Tibial nerve (tissue), 4 donors: ENCODE results near the gene TOR1A. TPM values are rescaled to one million over a fixed set of nuclear protein-coding genes. Genes with fewer than 3 reads are reported as not detected.

Experiments
- DNase-seq, 2 donors: peaks; one replicate each; pipeline ENCODE4 v3.0.0-alpha.2; 2019; ENCODE audit warnings: low spot score in 2 of 2
- H3K27ac ChIP-seq, 4 donors: fragments of 200-600 bp; sonication (generic) in 3 of 4; one replicate each; pipeline ENCODE4 v1.5.1; 2017 to 2019; ENCODE audit warnings: mild to moderate bottlenecking in 1 of 4
- H3K27me3 ChIP-seq, 2 donors: fragments of 200-600 bp; sonication (generic) in 1 of 2; one replicate each; pipeline versions ENCODE4 v1.5.1 to v1.6.0; 2017 to 2019
- H3K36me3 ChIP-seq, 3 donors: fragments of 200-600 bp; sonication (generic); one replicate each; pipeline ENCODE4 v1.5.1; 2018 to 2019
- H3K4me1 ChIP-seq, 4 donors: fragments of 200-600 bp; sonication (generic) in 3 of 4; one replicate each; pipeline ENCODE4 v1.5.1; 2017 to 2019
- H3K4me3 ChIP-seq, 4 donors: fragments of 200-600 bp; sonication (generic) in 3 of 4; one replicate each; pipeline ENCODE4 v1.5.1; 2017 to 2019; ENCODE audit warnings: mild to moderate bottlenecking in 1 of 4, moderate library complexity in 1 of 4
- H3K9me3 ChIP-seq, 4 donors: fragments of 200-600 bp; sonication (generic) in 3 of 4; one replicate each; pipeline ENCODE4 v1.5.1; 2017 to 2019
- EP300 ChIP-seq, 2 donors: sonication (generic); formaldehyde crosslinking; IDR thresholded peaks; one replicate each; pipeline ENCODE4 v1.6.1; 2017; ENCODE audit warnings: antibody characterized with exemption in 2 of 2, mild to moderate bottlenecking in 1 of 2
- POLR2A ChIP-seq, 2 donors: fragments of 450-650 bp; IDR thresholded peaks; one replicate each; pipeline ENCODE4 v1.6.1; 2017; ENCODE audit warnings: antibody characterized with exemption in 2 of 2, mild to moderate bottlenecking in 2 of 2, moderate library complexity in 2 of 2
- WGBS, 2 donors: methylation state at CpG; one replicate each; pipeline ENCODE4 v1.1.5; 2018; 5-methylcytosine and 5-hydroxymethylcytosine counted together
- total RNA-seq, 4 donors: library from RNA; depleted of rRNA; stranded (reverse); fragments of >200 nt; gene quantifications; one replicate each; pipeline ENCODE4 v1.1.0, GENCODE V29; 2016
- TF ChIP-seq, protein P1 (sequence below), 5 experiments: fragments of 200-600 bp in 3 of 5; fragments of 450-650 bp in 2 of 5; sonication (generic) in 3 of 5; IDR thresholded peaks; one replicate each; pipeline ENCODE4 v1.5.1; 2016 to 2019; ENCODE audit warnings: antibody characterized with exemption in 5 of 5, mild to moderate bottlenecking in 3 of 5, moderate library complexity in 2 of 5

The TOR1A gene
- total RNA-seq, 4 donors from 2014 or later, result 26.0 to 55.2 (median 40.4) TPM

DNA sequence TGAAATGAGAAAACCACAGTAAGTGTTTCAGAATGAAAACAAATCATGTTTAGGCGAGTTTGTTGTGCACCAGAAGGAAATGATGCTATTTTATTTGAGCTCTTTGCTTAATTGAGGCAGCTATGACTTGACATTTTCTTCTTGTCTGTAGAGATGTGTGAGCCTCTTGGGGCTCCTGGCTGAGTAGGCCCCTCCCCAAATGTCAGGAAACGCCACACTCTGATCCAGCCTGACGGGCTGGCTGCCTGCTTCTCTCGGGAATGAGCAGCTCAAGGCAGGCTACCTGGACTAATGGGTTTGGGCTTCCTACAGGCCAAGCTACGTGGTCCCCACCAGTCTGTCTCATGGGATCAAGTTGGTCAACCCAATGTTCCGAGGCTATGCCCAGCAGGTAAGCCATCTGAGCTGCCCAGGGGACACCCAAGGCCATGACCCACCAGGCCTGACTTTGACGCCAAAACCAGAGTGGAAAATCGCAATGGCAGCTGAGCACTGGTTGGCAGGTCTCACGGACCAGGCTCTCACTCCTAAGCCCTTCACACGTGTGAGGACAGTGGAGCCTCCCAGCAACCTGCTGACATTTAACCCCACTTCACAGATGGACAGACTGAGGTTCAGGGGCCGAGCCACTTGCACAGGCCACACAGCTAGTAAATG, 41.2 kb upstream of the TOR1A start:
- H3K9me3 ChIP-seq, result no peaks in the 10 kb centered on the region
- no peaks in the 10 kb centered on the region for H3K4me1 ChIP-seq
- TF ChIP-seq, protein P1, sequence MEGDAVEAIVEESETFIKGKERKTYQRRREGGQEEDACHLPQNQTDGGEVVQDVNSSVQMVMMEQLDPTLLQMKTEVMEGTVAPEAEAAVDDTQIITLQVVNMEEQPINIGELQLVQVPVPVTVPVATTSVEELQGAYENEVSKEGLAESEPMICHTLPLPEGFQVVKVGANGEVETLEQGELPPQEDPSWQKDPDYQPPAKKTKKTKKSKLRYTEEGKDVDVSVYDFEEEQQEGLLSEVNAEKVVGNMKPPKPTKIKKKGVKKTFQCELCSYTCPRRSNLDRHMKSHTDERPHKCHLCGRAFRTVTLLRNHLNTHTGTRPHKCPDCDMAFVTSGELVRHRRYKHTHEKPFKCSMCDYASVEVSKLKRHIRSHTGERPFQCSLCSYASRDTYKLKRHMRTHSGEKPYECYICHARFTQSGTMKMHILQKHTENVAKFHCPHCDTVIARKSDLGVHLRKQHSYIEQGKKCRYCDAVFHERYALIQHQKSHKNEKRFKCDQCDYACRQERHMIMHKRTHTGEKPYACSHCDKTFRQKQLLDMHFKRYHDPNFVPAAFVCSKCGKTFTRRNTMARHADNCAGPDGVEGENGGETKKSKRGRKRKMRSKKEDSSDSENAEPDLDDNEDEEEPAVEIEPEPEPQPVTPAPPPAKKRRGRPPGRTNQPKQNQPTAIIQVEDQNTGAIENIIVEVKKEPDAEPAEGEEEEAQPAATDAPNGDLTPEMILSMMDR (IDR thresholded peaks at IDR 0.05), result no peak
- TF ChIP-seq POLR2A (IDR thresholded peaks at IDR 0.05) (no peak), EP300 (IDR thresholded peaks at IDR 0.05) (no peak)
- peaks cover 3 to 94% (median 20%) of the 10 kb centered on the region in 3 donors for H3K36me3 ChIP-seq
- no peaks in the 10 kb centered on the region for H3K27me3 ChIP-seq
- WGBS, 2 donors, result 56 to 60% methylated on average over 9 to 11 of the region's 11 CpGs
- no peak overlapping the region for H3K27ac ChIP-seq
- DNase-seq, result no peak
- no peak overlapping the region for H3K4me3 ChIP-seq

DNA sequence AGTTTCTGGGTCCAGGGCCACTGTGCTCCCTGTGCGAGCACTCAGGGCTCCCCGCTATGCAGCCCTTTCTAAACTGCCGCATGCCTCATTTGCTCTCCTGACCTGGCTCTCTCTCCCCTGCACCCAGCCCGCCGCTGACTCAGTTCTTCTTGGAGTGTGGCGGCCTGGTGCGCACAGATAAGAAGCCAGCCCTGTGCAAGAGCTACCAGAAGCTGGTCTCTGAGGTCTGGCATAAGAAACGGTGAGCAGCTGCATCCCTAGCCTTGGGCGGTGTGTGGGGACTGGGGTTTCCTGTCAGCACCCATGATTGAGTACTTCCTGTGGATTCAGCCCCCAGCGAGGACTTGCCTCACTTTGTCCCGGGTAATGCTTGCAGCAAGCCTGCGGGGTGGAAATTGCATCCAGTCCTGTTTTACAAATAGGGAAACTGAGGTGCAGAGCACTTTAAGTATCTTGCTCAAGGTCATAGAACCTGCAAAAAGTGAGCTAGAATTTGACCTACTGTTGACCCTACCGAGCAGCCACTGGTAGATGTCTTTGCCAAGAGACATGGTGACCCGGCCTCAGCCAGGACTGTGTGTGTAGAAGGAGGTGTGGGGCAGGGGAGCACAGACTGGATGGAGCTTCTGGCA, 39.2 kb upstream of the TOR1A start:
- H3K4me3 ChIP-seq, result no peak overlapping the region
- no peak for DNase-seq
- H3K27me3 ChIP-seq, result no peaks in the 10 kb centered on the region
- H3K4me1 ChIP-seq, result no peaks in the 10 kb centered on the region
- no peak overlapping the region for H3K27ac ChIP-seq
- peaks cover 3 to 87% (median 25%) of the 10 kb centered on the region in 3 donors for H3K36me3 ChIP-seq
- no peaks in the 10 kb centered on the region for H3K9me3 ChIP-seq
- TF ChIP-seq EP300 (IDR thresholded peaks at IDR 0.05), result no peak
- TF ChIP-seq, protein P1 (IDR thresholded peaks at IDR 0.05), result no peak
- TF ChIP-seq POLR2A (IDR thresholded peaks at IDR 0.05), result no peak
- 59 to 81% methylated on average over 12 to 14 of the region's 14 CpGs for WGBS, 2 donors

DNA sequence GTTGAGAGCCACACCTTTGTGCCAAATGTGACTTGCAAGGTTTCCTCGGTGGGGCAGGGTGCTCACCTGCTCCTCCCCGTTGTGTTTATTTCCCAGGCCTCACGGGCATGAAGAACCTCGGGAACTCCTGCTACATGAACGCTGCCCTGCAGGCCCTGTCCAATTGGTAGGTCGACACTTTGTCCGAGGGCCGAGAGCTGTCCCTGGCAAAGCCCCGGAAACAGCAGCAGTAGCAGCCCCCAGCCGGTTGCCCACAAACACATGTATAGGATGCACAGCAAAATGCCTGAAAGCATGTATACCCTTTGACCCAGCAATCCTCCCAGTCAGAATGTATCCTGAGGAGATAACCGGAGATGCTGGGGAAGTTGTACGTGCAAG, 37.5 kb upstream of the TOR1A start:
- DNase-seq, result no peak
- no peak for TF ChIP-seq POLR2A (IDR thresholded peaks at IDR 0.05)
- TF ChIP-seq EP300 (IDR thresholded peaks at IDR 0.05), result no peak
- TF ChIP-seq, protein P1 (IDR thresholded peaks at IDR 0.05), result no peak
- Histone ChIP-seq H3K4me3 (no peak overlapping the region), H3K27ac (no peak overlapping the region), H3K4me1 (no peaks in the 10 kb centered on the region), H3K27me3 (no peaks in the 10 kb centered on the region), H3K36me3 (peaks cover 3 to 87% (median 27%) of the 10 kb centered on the region in 3 donors), H3K9me3 (no peaks in the 10 kb centered on the region)
- 84 to 88% methylated on average over 10 to 11 of the region's 12 CpGs for WGBS, 2 donors

DNA sequence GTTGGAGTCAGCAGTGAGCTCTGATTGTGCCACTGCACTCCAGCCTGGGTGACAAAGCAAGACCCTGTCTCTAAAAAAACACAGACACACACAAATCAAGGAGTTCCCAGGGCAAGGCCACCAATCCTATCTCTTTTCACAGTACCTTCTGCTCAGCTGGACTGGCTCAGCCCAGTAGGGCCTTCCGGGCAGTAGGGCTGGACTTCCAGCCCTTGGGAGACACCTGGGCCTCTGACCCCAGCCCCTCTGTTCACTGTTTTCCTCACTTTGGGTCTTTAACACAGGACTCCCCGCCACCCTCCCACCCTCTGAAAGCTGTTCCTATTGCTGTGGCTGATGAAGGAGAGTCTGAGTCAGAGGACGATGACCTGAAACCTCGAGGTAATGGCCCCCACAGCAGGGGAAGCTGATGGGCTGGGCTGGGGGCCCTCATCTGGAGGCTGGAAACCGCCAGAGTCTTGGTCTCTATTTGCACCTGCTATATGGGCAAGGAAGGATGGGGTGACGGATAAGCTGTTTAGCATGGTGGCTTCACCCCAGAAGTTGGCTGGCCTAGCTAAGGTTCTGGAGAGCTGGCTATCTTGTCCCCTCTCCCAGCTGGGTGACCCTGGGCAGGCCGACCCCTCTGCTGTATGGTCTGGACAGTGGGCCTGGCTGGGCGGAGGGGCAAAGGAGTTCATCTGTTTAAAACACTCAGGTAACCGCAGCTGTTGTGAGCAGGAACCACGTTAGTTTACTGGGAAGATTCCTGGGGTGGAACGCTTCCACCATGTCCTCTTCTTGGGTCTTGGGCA, 36.9 kb upstream of the TOR1A start:
- no peak overlapping the region for H3K4me3 ChIP-seq
- no peak for DNase-seq
- H3K9me3 ChIP-seq, result no peaks in the 10 kb centered on the region
- TF ChIP-seq EP300 (IDR thresholded peaks at IDR 0.05), result no peak
- no peak for TF ChIP-seq POLR2A (IDR thresholded peaks at IDR 0.05)
- TF ChIP-seq, protein P1 (IDR thresholded peaks at IDR 0.05), result no peak
- H3K36me3 ChIP-seq, result peaks cover 3 to 87% (median 27%) of the 10 kb centered on the region in 3 donors
- H3K4me1 ChIP-seq, result peaks cover 0 to 2% (median 0%) of the 10 kb centered on the region in 4 donors
- H3K27ac ChIP-seq, result no peak overlapping the region
- H3K27me3 ChIP-seq, result no peaks in the 10 kb centered on the region
- 75 to 76% methylated on average over 11 of the region's 11 CpGs for WGBS, 2 donors
